Measurements from ENCODE around the gene TNFRSF4. TPM values are rescaled to one million over a fixed set of nuclear protein-coding genes. Genes with fewer than 3 reads are reported as not detected.

TNFRSF4 gene
- total and polyA plus RNA-seq, 2 of the 13 experiments (the other 11 are each of a cell fraction or from before 2014, with no cell fraction given): not detected

DNA sequence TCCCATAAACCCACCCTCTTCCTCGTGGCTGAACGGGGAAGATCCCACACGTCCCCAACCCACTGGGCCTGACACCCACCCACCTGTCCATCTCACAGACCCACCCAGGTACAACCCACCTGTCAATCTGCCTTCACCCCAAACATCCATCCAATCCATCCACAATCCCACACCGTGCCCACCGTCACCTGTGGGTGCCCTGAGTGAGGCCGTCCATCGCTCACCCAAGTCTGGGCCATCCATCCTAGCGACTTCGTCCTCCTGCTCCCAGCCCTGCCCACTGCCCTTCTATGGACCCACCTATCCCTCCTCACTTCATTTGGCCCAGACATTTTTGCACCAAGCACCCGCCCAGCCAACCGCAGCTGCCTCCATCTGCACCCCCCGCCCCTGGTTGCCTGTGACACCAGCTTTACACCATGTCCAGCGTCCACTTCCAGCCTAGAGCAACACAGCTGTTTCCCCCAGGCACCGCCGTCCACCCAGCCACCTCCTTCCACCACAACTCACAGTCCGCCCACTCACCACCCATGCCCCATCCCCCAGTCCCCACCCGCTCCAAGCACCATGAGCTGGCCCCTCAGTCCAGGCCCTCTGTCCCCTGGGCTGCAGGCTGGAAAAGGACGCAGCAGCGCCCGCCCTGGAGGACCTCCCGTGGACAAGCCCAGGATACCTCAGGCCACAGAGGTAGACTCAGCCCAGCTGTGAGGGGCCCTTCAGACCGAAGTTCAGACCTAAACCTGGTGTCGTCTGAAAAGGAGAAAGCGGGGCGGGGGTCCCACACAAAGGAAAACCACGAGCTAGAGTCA is 32.6 kb downstream of the TNFRSF4 start (continued):
- no peak for TF ChIP-seq ZNF383 (CRISPR knock-in tag; IDR thresholded peaks at IDR 0.05; ENCODE audit: borderline replicate concordance)
- TF ChIP-seq ZNF619 (CRISPR knock-in tag; IDR thresholded peaks at IDR 0.05): no peak
- no peak for TF ChIP-seq ZNF263 (CRISPR knock-in tag; IDR thresholded peaks at IDR 0.05)
- TF ChIP-seq SMARCC2 (IDR thresholded peaks at IDR 0.05): no peak
- no peak for TF ChIP-seq ZKSCAN8 (CRISPR knock-in tag; IDR thresholded peaks at IDR 0.05; ENCODE audit: borderline replicate concordance)
- TF ChIP-seq, protein P1, sequence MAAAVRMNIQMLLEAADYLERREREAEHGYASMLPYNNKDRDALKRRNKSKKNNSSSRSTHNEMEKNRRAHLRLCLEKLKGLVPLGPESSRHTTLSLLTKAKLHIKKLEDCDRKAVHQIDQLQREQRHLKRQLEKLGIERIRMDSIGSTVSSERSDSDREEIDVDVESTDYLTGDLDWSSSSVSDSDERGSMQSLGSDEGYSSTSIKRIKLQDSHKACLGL (CRISPR knock-in tag; IDR thresholded peaks at IDR 0.05): no peak
- TF ChIP-seq ZNF160 (CRISPR knock-in tag; IDR thresholded peaks at IDR 0.05): no peak

DNA sequence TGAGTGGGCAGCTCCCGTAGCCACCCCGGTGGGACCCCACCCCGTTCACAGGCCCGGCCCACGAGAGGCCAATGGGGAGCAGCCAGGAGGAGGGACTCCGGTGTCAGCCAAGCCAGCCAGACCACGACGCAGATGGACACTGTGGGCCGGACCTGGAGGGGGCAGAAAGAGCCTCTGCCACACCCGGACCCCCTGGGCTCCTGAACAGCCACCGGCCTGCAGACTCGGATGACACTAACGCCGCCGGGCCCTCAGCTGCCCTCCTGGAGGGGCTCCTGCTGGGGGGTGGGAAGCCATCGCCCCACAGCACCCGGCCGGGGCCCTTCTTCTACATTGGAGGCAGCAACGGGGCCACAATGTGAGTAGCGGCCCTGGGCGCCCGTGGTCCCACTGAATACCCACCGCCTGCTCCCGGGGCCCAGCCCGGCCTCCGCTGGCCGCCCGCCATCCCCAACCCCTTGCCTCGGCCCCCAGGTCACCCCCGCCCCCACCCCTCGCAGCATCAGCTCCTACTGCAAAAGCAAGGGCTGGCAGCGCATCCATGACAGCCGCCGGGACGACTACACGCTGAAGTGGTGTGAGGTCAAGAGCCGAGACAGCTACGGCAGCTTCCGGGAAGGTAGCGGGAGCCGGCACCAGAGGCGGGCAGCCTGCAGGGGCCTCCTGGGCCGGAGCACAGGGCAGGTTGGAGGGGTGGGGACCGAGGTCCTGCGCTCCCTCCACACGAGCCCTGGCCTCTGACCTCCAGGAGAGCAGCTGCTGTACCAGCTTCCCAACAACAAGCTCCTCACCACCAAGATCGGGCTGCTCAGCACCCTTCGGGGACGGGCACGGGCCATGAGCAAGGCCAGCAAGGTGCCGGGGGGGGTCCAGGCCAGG is 33.7 kb downstream of the TNFRSF4 start:
- H3K4me1 ChIP-seq (ENCODE audit: insufficient read depth, low read length): peaks cover 14% of the 10 kb centered on the region
- ChIA-PET POLR2A (interaction anchor here (1.4 kb wide), 1 partner anchor 15 kb away, joined by 6 read pairs; no protein-coding TSS in a partner anchor), CTCF (ENCODE audit: low intra/inter-chr PET ratio, low total read pairs) (no interaction called here)
- peaks cover 24 to 94% of the 10 kb centered on the region in 2 experiments for H3K27me3 ChIP-seq (ENCODE audit: control insufficient read depth in 1 of 2, insufficient read depth in 2 of 2, low read length in 2 of 2)
- no TSS peak for BruUV-seq (replicated peaks)
- no peaks in the 10 kb centered on the region for H3K36me3 ChIP-seq (replicated peaks in 1 of 2; ENCODE audit: control insufficient read depth in 1 of 2, insufficient read depth in 2 of 2, low read length in 2 of 2)
- DNase-seq (ENCODE audit: low spot score): no peak
- H2AFZ ChIP-seq (ENCODE audit: low read length): no peak overlapping the region
- no peak for FAIRE-seq
- no peak overlapping the region; a peak in 1 of 6 replicates for H3K4me3 ChIP-seq (replicated peaks in 1 of 3; ENCODE audit: insufficient read depth in 1 of 3, low read depth in 2 of 3, low read length in 3 of 3)
- H3K4me2 ChIP-seq (ENCODE audit: low read depth, low read length): peak overlapping the region; percentile 36
- WGBS (ENCODE audit: low lambda C conversion rate): no CpG with 5 or more reads among the region's 51 CpGs
- H3K9ac ChIP-seq (ENCODE audit: insufficient read depth, low read depth, low read length): no peak overlapping the region
- no peaks in the 10 kb centered on the region for H3K79me2 ChIP-seq (ENCODE audit: insufficient read depth, low read length)
- no peaks in the 10 kb centered on the region for H3K9me3 ChIP-seq (ENCODE audit: low read length)
- in situ Hi-C loops (cut with HindIII; ENCODE audit: extremely low pct_ligation_motif_present, low pct_unique_long_range_greater_than_20kb) (no loop called here), intact Hi-C loops (cut with micrococcal nuclease; ENCODE audit: unreplicated experiment) (loop anchor here (10.0 kb wide), 1 partner anchor 55 kb away; the partner anchor contains the start of genes B3GALT6 and SDF4)
- peak; percentile 22 for ATAC-seq
- H4K20me1 ChIP-seq (ENCODE audit: insufficient read depth, low read length): no peaks in the 10 kb centered on the region
- H3K27ac ChIP-seq (ENCODE audit: extremely low read length, insufficient read depth, low read length): no peak overlapping the region
- no peak for TF ChIP-seq ZNF75D (CRISPR knock-in tag; IDR thresholded peaks at IDR 0.05; ENCODE audit: borderline replicate concordance)
- peak; percentile 29; the same call in 1 of the 2 replicates for TF ChIP-seq GABPB1 (CRISPR knock-in tag; IDR thresholded peaks at IDR 0.05)
- 0 out of 2 replicates have a peak, but pooled peaks have one; percentile 18 for TF ChIP-seq NR2C2 (CRISPR knock-in tag; IDR thresholded peaks at IDR 0.05; ENCODE audit: borderline replicate concordance)
- TF ChIP-seq, protein P2, sequence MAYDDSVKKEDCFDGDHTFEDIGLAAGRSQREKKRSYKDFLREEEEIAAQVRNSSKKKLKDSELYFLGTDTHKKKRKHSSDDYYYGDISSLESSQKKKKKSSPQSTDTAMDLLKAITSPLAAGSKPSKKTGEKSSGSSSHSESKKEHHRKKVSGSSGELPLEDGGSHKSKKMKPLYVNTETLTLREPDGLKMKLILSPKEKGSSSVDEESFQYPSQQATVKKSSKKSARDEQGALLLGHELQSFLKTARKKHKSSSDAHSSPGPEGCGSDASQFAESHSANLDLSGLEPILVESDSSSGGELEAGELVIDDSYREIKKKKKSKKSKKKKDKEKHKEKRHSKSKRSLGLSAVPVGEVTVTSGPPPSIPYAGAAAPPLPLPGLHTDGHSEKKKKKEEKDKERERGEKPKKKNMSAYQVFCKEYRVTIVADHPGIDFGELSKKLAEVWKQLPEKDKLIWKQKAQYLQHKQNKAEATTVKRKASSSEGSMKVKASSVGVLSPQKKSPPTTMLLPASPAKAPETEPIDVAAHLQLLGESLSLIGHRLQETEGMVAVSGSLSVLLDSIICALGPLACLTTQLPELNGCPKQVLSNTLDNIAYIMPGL (CRISPR knock-in tag; IDR thresholded peaks at IDR 0.05; ENCODE audit: borderline replicate concordance in 1 of 2, low read depth in 1 of 2): peak in 1 of 2 experiments; percentile 14; a peak in 1 of 4 replicates
- TF ChIP-seq, protein P3, sequence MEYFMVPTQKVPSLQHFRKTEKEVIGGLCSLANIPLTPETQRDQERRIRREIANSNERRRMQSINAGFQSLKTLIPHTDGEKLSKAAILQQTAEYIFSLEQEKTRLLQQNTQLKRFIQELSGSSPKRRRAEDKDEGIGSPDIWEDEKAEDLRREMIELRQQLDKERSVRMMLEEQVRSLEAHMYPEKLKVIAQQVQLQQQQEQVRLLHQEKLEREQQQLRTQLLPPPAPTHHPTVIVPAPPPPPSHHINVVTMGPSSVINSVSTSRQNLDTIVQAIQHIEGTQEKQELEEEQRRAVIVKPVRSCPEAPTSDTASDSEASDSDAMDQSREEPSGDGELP (IDR thresholded peaks at IDR 0.05; ENCODE audit: borderline replicate concordance, low read depth): no peak
- TF ChIP-seq TMF1 (CRISPR knock-in tag; IDR thresholded peaks at IDR 0.05; ENCODE audit: low read depth): no peak
- TF ChIP-seq ZMYM4 (CRISPR knock-in tag; IDR thresholded peaks at IDR 0.05): no peak
- no peak for TF ChIP-seq MTF2 (CRISPR knock-in tag; IDR thresholded peaks at IDR 0.05; ENCODE audit: borderline replicate concordance)
- no peak for TF ChIP-seq ZSCAN22 (CRISPR knock-in tag; IDR thresholded peaks at IDR 0.05)
- no peak for TF ChIP-seq ATRX (CRISPR knock-in tag; IDR thresholded peaks at IDR 0.05; ENCODE audit: borderline replicate concordance)
- TF ChIP-seq MAFG (CRISPR knock-in tag; IDR thresholded peaks at IDR 0.05): no peak
